Activated CD4-positive, alpha-beta T cell treated with anti-CD3 and anti-CD28 coated beads, Interleukin-2, amount 50 U/mL, for 16 hours (primary cell): Measurements from ENCODE around the gene SOX5.

Source experiments
- DNase-seq: peaks from one replicate; pipeline ENCODE4 v3.0.0-alpha.2; 2020

Gene SOX5

DNA sequence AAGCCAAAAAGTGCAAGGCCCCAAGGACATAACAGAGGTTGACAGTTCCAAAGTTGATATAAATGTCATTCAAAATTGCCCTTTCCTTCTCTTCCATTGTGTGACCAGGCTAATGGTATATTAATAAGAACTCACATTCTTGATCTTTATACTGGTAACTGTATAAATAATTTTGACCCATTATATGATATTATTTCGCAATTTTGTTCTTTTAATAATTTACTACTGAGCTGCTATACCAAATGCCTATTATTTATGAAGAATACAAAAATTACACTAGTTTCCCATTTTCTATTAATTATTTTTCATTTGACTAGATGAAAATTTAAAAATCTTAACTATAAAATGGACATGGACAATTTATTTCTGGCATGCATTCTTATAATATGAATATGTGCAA is 370.2 kb downstream of the SOX5 start:
- DNase-seq = no peak

DNA sequence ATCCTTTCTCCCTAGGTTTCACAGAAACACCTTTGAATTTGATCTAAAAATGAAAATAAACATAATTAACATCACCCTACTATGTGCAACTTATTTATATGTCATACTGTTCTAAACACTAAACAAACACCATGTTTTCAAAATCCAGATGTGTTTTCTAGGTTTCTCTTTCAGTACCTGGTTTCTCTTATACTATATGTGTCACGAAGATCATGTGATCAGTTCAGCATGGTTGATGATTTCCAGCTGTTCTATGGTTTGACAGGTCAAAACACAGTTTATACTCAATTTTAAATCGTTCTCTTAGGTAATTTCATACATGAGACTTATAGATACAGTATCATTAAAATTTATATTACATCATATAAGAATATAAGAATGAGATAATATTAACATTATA is 373.1 kb downstream of the SOX5 start:
- no peak for DNase-seq

DNA sequence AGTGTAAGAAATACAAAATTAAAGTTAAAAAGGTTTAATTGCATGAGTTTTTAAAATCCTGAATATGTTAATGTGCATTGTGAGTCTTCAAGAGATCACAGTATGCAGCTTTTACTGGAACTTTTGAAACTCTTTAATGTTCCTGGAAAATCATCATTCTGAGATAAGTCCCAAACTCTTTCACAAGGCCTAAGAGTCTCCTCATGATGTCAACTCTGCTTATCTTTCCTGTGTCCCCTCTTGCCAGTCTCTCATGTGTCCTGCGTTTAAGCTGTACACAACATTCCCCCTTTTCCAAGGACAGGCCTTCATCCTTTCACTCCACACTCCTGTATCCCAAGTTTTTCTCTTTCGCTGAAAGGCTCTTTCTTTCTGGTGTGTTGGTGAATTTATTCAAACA is 380.1 kb downstream of the SOX5 start:
- no peak for DNase-seq

DNA sequence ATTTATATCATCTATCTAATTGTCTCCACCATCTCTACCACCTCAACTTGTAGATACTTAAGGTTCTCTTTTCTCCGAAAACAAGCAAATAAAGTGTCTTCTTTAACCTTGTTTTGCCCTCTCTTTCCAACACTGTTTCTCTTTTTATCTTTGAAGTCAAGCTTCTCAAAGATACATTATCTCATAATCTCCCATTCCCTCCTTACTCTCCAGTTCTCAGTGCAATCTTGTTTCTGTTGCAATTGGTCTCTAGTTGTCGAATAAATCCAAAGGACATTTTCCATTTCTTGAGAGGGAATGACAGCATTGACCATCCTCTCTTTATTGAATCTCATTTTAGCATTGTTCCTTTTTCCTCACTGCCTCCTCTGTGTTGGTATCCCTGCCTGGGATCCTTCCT is 383.3 kb downstream of the SOX5 start:
- no peak for DNase-seq

DNA sequence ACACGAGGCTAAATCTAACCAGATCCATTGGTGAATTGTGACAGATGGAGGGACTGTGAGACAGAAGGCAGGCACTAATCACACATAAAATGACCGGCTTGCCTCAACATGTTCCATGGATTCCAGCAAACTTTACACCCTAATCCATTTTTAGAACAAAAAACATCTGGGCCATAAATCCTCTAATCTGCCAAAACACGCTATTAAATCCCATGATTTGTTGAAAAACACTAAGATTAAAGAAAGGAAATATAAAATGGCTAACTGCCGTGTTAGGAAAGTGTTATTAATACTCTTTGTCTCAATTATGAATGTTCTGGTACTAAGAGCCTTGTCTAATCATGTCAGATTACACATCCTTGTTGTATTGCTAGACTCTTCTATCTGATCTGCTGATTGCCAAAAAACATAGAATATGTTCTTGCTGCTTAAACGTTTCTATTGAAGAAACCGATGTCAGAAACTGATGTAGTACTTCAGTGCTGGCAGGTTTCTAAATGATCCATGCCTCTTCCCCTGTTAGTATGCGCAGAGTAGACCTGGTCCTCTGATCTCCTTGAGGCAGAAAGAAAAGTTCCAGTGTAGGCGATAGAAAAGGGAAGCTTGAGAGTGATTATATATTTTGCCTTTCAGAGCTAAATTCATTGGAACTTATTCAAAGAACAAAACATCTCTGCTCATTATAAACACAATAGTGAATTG is 384.9 kb downstream of the SOX5 start:
- no peak for DNase-seq

DNA sequence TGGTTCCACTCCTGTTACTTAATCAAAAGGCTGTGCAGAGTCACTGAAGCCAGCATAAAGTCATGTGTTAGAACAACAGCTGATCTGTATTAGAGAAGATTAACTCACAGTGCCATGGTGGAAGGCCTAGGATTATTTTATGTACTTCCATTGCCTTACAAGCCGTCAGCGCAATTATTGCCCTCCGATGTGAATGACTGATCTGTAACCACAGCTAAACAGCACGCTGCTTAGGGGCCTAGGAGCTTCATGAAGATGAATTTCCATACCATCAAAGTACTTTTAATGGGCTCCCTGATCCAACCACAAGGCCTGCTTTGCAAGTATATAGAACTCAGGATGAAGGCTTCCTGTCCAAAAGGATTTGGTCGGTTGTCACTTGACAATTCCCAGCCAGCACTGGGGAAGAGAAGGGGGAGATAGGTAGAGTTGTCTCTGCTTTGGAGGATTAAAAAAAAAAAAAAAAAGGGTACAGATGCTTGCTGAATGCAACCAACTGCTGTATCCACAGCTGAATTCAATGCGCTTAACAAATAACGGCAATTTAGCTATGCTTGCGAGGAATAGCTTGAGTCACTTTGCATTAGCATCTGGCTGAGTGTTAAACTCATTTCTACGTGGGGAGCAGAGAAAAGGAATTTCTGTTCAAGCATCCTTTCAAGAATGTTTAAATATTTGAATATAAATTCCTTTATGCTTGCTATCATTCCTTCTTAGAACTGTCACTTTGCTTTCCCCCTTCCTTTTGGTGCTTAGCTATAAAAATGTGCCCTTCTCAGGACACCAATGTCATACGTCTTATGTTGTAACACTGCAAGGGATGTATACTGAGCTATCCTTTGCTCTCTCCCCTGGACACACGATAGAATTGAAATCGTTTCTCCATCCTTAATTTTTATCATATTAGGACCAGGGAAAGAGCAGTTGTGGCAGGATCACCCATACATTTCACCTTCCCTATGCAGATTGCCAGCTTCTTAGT is 387.8 kb downstream of the SOX5 start:
- DNase-seq = no peak

DNA sequence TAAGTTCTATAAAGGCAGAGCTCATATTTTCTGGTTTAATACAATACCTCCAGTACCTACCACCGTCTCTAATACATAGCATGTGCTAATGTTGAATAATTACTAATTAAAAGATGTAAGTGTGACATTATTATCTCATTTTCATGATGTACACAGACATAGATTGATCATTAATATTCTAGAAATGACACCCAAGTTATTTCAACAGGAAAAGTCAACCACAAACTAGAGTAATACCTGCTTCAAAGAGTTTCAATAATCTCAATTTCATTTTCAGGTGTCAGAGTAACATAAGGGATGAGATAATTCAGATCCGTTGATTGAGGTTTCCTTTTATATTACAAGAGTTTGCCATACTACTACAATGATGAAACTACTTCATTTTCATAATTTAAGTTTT is 388.9 kb downstream of the SOX5 start:
- peak; percentile 6 for DNase-seq

DNA sequence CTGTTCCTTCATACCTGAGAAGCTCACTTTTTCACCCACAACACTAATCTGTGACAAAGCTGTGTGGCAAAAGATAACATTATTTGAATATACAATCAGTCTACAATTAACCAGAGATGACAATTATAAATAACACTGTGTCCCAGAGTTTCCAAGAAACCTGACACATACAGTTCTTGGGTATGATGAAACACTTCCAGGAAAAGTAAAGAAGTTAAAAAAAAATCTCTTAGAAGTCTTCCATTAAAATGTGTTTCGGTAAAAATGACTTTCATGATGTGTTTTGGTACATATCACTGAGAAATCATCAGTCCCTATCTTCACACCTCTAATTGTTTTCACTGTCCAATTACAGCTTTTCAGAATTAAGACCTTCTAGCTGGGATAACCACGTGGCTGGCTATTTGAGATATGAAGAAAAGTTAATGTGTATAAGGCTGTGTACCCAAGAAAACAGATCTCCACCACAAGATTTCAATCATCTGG is 390.2 kb downstream of the SOX5 start:
- peak; percentile 10 for DNase-seq

DNA sequence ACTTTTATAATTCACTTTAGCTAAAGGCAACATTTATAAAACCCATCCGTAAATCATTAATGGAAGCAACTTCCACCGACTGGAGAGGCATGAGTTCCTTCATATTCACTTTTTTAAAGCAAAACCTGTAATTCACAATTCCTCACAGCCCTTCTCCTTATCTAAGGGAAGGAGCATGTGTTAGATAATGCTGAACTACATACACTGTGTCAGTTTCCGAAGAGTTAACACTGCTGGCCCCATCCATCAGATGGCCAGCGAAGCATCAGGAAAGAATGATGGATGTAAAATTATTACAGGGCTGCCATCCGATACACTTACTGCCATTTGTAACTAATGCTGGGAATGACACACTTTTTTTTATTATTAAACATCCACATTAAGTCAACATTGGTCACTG is 392.8 kb downstream of the SOX5 start:
- DNase-seq = no peak

DNA sequence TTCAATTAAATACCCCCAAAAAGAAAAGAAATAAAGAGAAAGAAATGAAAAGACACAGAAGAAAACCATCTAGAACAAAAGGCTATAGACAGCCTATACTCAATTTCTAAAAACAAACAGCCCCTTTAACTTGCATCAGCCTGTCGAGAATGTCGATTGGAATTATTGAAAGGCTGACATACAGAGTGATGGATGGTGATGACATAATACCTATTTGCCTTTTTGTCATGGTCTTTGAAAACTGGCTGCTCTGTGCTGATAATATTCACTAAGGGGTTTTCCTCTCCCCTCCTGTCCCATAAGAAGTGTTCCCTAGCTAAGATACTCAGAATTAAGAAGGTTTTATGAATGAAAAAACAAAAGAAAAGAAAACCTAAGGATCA is 393.7 kb downstream of the SOX5 start:
- no peak for DNase-seq

DNA sequence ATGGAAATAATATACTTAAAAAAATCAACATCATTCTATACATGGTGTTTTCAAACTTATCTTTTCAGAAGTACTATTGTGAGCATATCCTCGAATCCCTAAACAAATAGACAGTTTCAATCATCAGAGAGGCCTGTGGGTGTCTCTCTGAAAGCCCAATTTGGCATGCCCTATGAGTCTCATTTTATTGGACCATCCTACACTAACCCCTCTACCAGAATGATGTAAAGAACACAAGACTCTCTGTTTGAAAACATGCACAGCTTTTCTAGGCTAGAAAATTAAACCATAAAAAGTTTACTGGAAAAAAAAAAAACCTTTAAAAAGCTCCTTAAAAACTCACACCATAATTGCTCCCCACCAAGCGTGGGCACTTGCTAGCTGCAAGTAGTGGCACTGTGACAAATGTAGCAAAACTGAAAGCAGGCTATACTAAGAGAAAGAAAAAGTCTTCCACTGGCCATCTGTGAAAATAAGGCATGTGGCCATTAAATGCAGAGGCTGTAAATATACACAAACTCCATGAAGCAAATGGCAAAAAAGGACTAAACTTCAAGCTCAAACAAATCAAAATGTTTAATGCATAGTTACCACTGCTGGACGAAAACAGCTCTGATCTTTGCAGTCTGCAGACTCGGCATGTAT is 394.2 kb downstream of the SOX5 start:
- no peak for DNase-seq

DNA sequence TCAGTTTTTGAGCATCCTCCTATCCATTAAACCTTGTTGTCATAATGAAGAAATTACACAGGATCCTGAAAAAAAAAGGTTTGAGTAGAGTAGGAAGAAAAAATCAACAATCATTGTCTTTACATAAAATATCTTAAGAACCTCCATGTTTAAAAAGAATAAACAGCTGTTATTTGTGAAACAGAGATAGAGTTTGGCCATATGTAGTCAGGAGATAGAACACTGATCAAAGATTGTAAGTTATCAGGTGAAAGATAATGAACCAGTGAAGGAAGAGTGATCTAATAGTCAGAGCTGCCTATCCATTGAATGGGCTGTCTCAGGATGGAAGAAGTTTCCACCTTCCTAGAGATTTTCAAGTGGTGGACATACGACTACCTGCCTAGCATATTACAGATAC is 397.1 kb downstream of the SOX5 start:
- DNase-seq = no peak

DNA sequence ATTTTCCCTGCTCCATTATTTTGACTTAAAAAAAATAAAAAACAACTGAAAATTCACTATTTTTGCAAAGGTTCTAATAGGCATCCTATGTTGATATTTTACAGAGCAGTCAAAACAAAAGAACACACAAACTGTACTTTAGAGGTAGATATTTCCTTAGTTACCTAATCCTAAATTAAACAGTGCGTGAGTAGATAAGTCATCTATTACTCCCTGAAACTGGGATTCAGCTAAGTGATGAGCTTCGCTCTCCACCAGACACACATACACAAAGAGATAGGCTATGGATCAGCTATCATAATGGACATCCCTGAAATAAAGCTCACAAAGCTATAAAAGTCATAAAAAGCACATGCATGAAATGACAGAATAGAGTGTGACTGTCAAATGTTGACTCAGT is 398.7 kb downstream of the SOX5 start:
- DNase-seq = no peak

DNA sequence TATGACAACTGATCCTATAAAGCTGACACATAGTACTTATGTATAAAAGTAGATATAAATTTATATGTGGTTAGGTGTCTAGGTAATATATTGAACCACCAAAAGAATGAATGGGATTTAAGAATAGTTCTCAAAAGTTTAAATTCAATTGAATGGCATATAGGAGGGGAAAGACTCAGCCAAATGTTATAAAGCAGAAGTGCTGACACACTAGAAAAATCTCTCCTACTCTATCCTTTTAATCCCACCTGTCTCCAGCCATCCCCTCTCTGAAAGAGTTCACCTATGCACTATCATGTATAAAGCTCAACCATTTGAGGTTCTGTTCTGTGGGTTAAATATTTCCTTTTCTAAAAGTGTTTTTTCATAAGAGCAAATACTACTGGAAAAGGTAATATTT is 400.7 kb downstream of the SOX5 start:
- DNase-seq = no peak

DNA sequence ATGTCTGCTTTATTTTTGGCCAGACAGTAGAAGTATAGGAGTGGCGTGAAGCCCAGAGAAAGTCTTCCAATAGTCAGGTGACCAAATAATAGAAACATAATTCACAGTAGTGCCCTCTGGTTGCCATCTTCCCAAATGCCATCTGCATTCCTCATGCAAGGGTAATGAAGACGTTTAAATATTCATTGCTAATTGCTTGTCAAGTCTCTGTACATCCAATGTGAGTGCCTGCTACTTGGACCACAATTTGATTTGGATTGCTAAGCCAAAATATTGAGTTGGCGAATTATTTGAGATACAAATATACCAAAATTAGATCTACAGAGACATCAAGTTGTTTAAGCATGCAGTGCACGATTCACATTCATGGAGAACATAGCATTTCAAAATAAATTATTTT is 402.7 kb downstream of the SOX5 start:
- DNase-seq = no peak

DNA sequence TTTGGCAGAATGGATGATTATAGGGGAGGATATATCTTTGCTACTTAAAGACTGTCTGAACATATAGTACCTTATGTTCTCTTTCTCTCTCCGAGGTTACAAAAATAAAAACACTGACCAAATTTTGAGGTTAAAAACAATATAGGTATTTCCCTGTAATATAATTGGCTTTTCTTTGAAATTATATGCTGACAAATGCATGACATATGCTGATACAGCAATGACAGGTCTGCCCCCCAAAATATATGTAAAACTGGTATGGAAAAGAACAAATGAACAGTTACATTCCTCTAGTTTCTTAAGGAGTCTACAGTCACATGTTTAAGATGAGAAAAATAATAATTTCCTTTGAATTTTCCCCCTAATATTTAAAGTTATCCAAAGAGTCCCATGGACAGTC is 405.7 kb downstream of the SOX5 start:
- DNase-seq = no peak

DNA sequence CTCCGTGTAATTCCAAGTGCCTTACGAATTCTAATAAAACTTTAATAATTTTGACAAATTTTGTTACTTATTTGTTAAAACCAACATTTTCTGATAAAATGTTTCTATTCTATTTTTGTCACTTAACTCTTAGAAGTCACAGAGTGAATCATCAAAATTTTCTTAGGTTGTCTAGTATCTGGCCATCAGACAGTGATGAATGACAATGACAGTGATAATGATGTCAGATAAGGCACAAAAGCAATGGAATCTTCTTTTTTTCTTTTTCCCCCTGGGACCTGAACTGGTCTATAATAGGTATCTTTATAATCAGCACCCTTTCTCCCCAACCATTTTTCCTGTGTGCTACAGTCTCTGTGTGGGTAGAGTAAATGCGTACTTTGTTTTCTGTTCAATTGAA is 407.3 kb downstream of the SOX5 start:
- DNase-seq = no peak

DNA sequence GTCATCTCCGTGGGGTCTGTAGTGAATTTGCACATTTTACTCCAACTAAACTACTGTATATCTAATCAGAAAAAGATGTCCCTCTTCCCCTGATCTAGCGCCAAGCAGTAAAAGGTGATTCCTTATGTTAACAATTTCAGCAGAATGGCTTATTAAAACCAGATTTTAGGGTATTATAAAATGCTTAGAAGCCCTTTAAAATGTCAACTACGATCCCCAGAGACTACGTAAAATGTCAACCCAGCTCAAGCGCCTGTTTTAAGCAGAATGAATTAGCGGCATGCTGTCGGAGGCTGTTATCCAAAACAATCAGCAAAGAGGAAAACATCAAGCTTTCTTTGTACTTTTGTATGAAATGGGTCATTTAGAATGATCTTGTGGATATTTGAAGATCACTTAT is 408.9 kb downstream of the SOX5 start:
- DNase-seq = no peak

DNA sequence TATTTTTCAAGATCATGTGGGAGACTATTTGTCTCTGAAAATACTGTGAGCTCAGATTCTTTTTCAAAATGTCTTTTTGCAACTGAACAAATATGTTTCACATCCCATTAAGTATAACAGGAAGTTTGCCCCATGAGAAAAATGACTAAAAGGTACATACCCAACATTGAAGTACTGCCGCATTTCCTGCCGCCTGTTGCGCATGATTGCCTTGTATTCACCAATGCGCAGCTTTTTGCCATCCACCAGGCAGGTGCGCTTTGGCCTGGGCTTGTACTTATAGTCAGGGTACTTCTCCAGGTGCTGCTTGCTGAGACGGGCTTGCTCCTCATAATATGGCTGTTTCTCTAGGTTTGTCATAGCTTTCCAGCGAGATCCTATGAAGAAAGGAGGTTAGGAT is 413.2 kb downstream of the SOX5 start:
- DNase-seq = no peak

DNA sequence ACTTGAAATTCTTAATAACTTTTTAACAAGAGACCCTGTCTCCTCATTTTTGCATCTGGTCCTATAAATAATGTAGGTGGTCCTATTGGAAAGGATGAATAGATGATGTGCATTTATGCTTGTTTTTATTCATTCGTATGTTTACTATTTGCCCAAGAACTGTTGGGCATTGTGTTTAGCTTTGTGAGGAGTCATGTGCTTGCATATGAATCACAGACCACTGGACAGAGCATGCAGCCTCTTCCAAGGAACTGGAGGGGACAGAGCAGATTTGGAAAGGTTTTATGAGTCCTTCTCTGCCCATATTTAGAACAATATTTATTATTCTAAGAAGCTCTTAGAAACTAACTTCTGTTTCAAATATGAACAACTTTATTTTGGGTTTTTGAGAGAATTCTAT is 414.0 kb downstream of the SOX5 start:
- DNase-seq = no peak

DNA sequence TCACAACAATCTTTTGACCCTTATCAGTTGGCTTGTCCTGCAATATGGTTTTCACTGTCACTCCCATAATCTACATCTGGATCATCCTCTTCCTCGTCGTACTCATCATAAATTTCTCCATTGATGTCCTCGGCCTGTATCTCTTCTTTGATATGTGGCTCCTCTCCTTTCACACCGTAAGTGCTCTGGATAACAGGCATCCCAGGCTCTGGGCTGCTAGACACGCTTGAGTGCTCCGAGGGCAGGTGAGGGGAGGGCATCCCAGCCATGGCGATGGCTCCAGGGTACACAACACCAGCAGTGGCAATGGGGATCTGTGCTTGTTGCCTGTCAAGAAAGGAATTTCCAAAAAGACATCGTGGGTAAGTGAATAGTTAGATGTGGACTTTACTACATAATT is 415.3 kb downstream of the SOX5 start:
- no peak for DNase-seq

DNA sequence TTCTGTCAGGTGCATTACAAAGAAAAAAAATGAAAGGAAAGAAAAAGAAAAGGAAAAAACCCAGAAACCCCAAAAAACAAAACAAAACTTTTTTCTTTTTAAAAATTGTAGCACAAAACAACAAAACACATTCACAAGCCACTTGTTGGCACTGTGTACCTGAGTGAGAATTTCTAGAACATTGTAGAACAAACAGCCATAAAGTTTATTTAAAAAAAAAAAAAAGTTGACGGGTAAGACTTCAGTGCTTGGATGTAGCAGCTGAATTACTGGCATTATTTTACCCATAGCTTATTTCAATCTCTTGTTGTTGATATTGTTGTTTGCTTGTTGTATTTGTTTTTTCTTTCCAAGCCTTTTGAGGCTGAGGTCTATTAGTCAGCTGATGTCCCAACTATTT is 415.8 kb downstream of the SOX5 start:
- DNase-seq = no peak

DNA sequence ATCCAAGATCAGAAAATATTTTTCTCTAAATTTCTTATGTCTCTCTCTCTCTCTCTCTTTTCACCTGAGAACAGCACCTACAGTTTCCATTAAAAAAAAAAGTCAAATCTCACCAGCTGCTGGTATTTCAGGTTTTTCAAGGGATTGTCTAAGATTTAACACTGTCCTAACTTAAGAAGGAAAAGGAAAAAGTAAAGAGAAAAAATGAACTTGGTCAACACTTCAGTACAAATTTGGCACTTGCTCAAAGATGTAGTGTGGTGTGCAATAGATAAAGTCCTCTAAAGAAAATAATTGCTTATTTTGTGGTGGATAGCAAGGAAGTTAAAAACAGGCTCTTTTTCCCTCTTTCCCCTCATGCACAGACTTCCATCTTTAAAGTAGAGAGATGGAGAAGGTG is 416.2 kb downstream of the SOX5 start:
- DNase-seq = no peak

DNA sequence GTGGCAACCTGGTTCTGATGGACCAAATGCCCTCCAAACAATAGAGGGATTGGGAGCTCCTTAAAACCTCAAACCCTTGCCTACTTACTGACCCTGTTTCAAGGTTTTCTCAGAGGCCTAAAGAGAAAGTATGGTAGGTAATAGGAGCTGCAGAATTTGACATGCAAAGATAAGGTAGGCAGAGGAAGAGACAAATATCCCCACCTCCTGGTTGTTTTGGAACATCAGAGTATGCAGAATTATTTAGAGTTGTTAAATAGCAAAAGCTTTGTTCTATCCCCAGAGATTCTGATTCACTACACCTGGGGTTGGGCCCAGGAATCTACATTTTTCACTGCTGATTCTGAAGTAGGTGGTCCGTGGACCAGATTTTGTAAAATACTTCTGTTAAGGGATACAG is 421.2 kb downstream of the SOX5 start:
- DNase-seq = no peak
